COR-L47 (cell line): Measurements from ENCODE around the gene ECSCR.
"Not testable (repeated sequence)": the region's sequence is repeated elsewhere in the genome, so short reads cannot be mapped to it uniquely, and the experiment has no call there.

Experiments
- DNase-seq: peaks from one replicate; lab custom pipeline; 2025; lab: John Stamatoyannopoulos, UW

The ECSCR gene

DNA sequence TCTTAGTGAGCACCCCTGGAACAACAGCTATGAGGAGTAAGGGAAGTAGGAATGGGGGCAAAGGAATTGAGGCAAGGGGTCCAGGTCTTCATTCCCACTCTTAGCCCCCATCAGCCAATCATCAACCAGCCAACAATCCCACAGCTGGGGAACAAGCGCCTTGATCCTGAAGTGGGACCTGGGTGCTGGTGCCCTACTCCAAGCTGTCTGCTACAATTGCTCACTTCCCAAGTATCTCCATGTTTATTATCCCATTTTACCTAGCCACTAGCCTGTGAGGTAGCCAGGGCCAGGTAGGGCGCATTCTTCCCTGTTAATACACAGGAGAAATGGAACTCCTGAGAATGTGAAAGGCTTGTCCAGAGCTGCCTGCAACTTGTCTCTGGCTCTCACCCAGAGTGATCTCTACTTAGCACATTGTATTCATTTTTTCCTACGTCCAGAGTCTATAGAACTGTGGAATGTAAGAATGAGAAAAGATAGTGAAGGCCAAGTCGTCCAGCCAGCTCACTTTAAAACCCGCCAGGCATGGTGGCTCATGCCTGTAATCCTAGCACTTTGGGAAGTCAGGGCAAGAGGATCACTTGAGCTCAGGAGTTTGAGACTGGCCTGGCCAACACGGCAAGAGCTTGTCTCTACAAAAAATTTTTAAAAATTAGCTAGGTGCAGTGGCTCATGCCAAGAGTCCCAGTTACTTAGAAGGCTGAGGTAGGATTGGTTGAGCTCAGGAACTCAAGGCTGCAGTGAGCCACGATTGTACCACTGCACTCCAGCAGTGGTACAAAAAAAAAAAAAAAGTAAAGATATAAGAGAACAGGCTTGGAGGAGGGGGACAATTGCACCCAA, 17.0 kb downstream of the ECSCR start:
- DNase-seq = no peak

- DNase-seq = no peak
Measured at GRCh38 chr5:139443831-139444453, 18.6 kb downstream of the ECSCR start.

DNA sequence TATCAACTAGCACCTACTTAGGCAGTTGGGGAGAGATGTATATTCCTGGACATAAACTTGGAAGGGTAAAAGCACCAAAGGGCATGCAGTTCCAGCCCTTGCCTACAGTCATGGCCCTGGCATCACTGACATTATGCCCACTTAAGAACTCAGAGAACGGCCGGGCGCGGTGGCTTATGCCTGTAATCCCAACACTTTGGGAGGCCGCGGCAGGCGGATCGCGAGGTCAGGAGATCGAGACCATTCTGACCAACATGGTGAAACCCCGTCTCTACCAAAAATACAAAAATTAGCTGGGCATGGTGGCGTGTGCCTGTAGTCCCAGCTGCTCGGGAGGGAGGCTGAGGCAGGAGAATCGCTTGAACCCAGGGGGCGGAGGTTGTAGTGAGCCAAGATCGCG, 22.1 kb downstream of the ECSCR start:
- not testable (repeated sequence) for DNase-seq

DNA sequence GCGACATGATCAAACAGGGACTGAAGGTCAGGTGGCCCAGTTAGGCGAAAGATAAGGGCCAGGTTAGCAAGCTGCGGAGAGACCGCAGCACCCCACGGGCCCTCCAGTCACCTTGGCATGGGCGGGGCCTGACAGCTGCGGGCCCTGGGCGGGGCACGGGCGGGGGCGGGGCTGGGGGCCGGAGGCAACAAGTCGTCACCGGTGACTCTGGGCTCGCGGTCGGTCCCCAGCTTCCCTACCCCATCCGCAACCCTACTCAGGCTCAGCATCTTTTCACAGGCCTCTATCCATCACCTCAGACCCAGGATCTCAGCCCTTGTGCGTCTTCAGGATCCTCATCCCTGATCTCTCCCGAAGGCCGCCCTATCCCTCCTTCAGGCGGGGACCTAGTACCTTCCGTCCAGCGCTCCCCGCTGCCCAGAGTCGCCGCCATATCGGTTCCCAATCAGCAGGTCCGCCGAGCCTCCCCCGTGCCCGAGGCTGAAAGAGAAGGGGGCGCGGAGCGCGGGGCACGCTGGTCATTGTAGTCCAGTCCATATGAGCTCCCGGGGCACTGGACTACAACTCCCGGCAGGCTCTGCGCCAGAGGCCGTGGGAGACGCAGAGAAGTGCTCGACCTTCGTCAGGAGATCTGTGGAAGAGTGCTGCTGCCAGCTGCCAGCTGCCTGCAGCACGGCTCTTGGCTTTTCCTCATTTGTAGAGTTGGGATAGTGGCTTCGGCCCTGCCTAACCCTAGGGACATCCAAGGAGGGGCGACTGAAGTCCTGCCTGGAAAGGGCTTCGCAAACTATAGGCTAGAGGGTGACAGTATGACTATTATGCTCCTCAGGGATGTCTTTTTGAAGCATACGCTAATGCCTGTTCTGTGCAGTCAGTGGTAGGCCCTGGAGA, 23.3 kb downstream of the ECSCR start, which contains the start of gene DNAJC18:
TSS of gene DNAJC18 (minus strand) at position 513 of the 891 bp plus-strand sequence. CDS start at position 433, 80 bp downstream.
- DNase-seq = peak; percentile 93

DNA sequence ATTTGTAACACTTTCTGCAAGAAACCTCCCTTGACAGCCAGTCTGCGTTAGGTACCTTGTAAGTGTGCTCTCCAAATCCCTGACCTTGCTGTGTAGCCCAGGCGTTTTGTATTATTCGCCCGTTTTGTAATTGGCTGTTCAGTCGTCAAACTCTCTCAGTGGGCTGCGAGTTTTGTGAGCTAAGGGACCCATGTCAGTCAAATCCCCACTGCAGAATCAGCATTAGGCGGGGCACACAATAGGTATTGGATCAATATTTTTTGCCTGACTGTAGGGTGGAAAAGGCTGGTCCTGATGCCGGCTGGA, 23.9 kb downstream of the ECSCR start:
- no peak for DNase-seq

GRCh38 chr5:139435676-139436075, 26.9 kb downstream of the ECSCR start:
- no peak for DNase-seq

DNA sequence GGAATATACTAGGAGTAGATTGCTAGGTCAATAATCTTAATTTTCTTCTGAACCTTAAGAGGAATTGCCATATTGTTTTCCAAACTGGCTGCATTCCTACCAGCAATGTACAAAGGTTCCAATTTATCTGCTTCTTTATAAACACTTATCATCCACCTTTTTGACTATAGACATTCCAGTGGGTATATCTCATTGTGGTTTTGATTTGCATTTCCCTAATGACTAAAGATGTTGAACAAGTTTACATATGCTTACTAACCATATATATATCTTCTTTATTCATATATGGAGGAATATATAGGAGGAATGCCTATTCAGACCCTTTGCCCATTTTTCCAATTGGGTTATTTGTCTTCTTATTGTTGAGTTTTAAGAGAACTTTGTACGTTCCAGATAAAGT, 30.8 kb downstream of the ECSCR start:
- DNase-seq = no peak

DNA sequence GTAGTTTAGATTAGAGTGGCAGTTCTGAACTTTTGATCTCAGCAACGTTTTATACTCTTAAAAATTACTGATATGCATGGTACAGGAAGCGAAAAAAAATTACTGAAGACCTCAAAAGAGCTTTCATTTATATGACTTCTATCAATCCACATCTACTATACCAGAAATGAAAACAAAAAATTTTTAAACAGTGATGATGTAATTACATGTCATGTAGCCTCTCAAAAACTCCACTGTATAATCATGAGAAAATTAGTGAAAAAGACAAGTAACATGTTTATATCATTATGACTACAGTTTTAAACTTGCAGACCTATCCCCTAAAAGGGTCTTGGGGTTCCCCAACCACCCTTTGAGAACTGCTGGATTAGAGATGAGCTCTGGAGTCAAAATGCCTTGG, 32.5 kb downstream of the ECSCR start:
- no peak for DNase-seq

- no peak for DNase-seq
Measured at GRCh38 chr5:139426203-139426885, 36.2 kb downstream of the ECSCR start.

GRCh38 chr5:139425497-139425896, 37.0 kb downstream of the ECSCR start:
- DNase-seq = no peak

DNA sequence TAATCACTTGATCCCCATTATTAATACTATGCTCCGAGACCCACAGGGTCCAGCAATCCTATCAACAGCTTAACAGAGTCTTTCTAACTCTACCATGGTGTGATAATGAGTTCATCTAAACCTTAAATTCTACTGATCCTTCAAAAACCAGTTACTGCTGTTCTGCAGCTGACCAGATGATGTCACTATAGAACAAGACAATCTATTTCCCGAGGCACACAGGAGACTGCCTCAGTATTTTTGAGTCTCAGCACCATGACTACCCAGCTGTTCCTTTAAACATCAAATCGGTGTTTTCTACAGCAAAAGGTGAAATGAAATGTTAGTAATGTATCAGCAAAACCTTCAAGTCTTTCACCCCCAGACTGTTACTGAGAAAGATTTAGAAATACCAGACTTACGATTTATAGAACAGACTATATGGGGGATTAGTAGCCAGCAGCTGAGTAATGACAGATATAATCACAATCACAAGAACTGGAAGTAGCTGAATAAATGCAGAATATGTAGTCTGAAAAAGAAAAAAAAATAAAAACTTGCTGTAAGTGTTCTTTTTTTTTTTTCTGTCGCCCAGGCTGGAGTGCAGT, 40.1 kb downstream of the ECSCR start:
- DNase-seq = peak; percentile 42

DNA sequence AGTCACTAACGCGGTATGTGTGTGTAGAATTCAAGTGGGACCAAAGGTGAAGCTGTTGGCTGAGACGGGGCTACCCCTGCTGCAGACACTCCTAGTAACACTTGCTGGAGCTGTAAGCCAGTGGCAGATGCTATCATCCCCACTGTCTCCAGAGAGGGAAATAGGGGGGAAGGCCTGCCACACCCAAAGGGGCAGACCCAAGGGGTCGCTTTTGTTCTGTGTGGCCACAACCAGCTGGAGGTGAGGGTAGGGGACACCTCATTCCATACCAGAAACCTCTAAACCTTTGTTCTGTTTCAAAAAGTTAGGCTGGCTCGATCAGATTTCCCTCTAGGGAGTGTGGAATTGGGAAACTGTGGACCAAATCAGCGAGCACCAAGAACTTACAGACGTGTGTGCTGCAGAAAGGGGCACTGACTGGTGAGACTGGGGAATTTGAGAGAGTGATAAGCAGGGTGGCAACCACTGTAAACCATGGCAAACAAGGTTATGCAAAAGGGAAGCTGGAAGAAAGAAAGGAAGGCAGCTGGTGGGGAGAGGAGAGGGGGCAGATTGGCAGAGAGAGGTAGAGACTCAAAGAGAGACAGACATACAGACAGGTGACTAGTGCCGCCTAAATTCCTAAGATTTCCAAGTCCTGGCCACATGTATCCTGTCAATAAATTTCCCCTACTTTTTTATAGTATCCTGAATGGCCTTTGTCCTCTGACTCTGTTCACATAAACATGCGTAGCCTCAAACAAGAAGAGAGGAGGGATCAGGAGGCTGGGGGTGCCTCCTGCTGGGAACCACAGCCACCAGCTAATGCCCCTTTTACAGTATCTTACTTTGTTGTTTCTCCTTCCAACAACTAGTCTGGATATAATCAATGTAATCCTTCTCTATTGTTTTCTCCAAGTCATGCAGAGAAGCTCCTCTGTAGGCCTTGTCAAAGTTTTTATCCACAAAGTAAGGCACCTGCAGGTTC, 43.0 kb downstream of the ECSCR start:
- DNase-seq = no peak

- DNase-seq = no peak
Measured at GRCh38 chr5:139418793-139419192, 43.8 kb downstream of the ECSCR start.

DNA sequence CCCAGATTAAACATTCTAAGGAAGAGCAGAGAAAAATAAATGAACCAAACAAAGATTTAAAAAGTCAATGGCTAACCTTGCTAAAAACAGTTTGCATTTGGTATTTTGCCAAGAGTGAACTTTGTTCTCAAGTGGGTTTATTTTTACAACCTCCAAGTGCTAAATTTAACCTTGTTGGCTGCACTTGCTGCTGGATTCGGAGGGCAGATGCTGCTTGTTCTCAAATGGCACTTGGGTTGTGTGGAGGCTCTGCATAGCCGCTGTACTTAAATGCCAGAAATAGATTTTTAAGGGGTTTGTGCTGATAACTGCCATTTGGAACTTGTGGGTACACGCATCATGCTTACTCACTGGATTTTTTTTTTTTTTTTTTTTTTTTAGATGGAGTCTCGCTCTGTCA, 45.3 kb downstream of the ECSCR start:
- DNase-seq = no peak

DNA sequence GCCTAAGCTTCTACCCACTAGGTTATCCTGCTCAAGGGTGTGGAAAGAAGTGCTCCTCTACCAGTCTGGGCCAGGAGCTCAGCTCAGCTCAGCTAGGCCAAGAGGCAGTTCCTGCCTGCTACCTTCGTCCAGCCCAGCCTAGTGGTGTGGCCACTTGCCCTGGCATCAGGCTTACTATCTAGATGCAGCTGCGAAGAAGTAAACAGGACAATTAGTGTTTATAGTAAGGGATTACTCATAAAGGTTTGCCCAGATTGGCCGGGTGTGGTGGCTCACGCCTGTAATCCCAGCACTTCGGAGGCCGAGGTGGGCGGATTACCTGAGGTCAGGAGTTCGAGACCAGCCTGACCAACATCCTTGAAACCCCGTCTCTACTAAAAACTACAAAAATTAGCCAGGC, 45.9 kb downstream of the ECSCR start:
- DNase-seq = no peak

GRCh38 chr5:139415869-139416268, 46.7 kb downstream of the ECSCR start:
- DNase-seq = no peak

DNA sequence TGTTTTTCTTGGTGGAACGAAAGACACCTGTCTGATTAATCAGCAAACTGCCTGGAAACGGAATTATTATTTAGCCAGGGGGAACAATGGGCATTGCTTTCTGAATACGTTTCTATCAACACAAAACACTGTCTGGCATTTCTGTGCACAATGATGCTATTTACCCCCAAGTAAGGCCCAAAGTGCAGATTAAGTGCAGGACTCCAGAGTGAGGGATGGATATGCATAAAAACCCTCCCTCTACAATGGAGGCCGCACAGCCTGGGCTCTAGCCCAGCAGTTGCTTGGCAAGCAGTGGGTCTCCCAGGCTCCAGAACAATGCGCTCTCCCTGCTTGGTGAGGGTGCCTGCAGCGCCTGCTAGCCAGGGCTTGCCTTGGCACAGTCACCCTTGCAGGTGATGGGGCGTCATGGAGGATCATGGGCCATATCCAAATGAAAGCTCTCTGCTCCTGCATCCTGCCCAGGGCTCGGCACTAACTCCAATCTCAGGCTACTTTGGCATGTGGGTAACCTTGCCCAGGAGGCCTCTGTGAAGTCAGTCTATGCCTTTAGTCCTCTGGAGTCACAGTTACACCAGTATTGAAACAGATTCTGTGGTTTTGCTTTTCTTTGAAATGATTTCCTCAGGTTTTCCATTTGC, 47.2 kb downstream of the ECSCR start:
- DNase-seq = peak; percentile 69

DNA sequence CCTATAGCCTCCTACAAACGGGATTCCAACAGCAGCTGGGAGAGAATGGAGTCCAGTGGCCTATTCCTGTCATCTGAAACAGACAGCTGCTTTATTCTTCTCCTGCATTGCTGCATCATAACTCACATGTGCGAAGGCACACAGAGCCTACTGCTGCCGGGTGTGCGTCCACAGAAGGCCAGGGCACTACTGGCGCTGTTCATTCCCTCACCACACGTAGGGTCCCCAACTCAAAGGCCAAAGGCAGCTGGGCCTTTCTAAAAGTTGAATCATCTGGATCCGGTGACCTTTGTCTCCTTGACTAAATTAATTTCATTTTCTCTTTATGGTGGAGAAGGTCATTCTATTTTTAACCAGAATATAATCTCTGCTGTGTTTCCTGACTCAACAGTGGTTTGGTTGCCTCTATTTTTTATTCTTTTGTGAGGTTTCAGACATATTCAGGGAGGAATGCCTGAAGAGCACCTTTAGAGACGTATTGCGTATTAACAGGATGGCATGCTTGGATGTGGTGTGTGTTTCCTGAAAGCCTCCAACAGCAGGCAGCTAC, 47.9 kb downstream of the ECSCR start:
- no peak for DNase-seq

DNA sequence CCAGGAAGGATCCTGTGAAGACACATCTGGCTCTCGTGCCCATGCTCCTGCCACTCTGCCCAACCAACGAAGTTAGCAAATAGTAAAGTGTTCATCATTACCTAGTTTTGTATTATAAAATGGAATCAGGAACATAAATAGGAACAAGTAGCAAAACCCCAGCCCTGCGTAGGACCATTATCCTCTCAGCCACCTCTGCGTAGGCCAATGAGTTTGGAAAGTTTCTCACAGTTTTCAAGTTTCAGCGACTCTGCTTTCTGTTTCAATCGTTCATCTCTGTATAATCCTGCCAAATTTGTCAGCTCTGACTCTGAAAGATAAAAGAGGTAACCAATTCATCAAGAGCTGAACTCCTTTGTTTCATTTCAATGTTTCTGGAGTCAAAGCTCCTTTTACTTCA, 48.6 kb downstream of the ECSCR start:
- no peak for DNase-seq

- DNase-seq = no peak
Measured at GRCh38 chr5:139413153-139413552, 49.4 kb downstream of the ECSCR start.
